Ascending aorta (tissue), 2 donors: ENCODE measurements around the gene DHRS11. TPM values are rescaled to one million over a fixed set of nuclear protein-coding genes. Genes with fewer than 3 reads are reported as not detected.
A peak's percentile ranks its signal among the peaks of the same experiment; 100 is the strongest.
"Not testable (repeated sequence)": the region's sequence is repeated elsewhere in the genome, so short reads cannot be mapped to it uniquely, and the experiment has no call there.

ENCODE experiments used
- DNase-seq, 2 donors: peaks; one replicate each; pipeline ENCODE4 v3.0.0-alpha.2; 2019; ENCODE audit warnings: low spot score in 2 of 2
- H3K27ac ChIP-seq, 2 donors: fragments of 200-600 bp; sonication (generic); one replicate each; pipeline ENCODE4 v1.5.1; 2016 to 2017; ENCODE audit warnings: mild to moderate bottlenecking in 1 of 2
- H3K27me3 ChIP-seq: fragments of 200-600 bp; sonication (generic); one replicate; pipeline ENCODE4 v1.5.1; 2017
- H3K36me3 ChIP-seq, 2 donors: fragments of 200-600 bp; sonication (generic); one replicate each; pipeline ENCODE4 v1.5.1; 2016
- H3K4me1 ChIP-seq, 2 donors: fragments of 200-600 bp; sonication (generic); one replicate each; pipeline ENCODE4 v1.5.1; 2016 to 2017; ENCODE audit warnings: mild to moderate bottlenecking in 1 of 2
- H3K4me3 ChIP-seq, 2 donors: fragments of 200-600 bp; sonication (generic); one replicate each; pipeline ENCODE4 v1.5.1; 2016 to 2017; ENCODE audit warnings: mild to moderate bottlenecking in 1 of 2
- H3K9me3 ChIP-seq, 2 donors: fragments of 200-600 bp; sonication (generic); one replicate each; pipeline ENCODE4 v1.5.1; 2016
- intact Hi-C: fragments of 100-400 bp; cut with DNase I; formaldehyde crosslinking; loops from one replicate; pipeline ENCODE4 v1.15.1; 2023
- total RNA-seq: library from RNA; depleted of rRNA; stranded (reverse); fragments of >200 nt; gene quantifications from one replicate; pipeline ENCODE4 v1.1.0, GENCODE V29; 2016
- TF ChIP-seq, protein P1 (sequence below), 3 experiments: fragments of 200-600 bp in 2 of 3; fragments of 450-650 bp in 1 of 3; sonication (generic) in 2 of 3; IDR thresholded peaks; one replicate each; pipeline ENCODE4 v1.5.1; 2016 to 2019; ENCODE audit warnings: antibody characterized with exemption in 3 of 3, mild to moderate bottlenecking in 1 of 3, moderate library complexity in 1 of 3

Gene DHRS11
- total RNA-seq, 1 donor from 2014 or later = 11.8 TPM

DNA sequence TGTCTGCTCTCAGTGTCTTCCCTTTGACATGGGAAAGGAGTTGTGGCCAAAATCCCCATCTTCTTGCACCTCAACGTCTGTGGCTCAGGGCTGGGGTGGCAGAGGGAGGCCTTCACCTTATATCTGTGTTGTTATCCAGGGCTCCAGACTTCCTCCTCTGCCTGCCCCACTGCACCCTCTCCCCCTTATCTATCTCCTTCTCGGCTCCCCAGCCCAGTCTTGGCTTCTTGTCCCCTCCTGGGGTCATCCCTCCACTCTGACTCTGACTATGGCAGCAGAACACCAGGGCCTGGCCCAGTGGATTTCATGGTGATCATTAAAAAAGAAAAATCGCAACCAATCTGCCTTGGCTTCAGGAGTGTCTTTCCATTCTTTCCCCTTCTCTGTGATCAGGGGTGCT, 8.8 kb downstream of the DHRS11 start:
- Histone ChIP-seq H3K4me3 (peak overlapping the region; percentile 73 to 95), H3K9me3 (no peaks in the 10 kb centered on the region), H3K36me3 (no peaks in the 10 kb centered on the region), H3K27me3 (no peaks in the 10 kb centered on the region), H3K27ac (peak overlapping the region; percentile 87), H3K4me1 (peaks cover 3 to 20% of the 10 kb centered on the region in 2 donors)
- no peak for DNase-seq
- TF ChIP-seq, protein P1, sequence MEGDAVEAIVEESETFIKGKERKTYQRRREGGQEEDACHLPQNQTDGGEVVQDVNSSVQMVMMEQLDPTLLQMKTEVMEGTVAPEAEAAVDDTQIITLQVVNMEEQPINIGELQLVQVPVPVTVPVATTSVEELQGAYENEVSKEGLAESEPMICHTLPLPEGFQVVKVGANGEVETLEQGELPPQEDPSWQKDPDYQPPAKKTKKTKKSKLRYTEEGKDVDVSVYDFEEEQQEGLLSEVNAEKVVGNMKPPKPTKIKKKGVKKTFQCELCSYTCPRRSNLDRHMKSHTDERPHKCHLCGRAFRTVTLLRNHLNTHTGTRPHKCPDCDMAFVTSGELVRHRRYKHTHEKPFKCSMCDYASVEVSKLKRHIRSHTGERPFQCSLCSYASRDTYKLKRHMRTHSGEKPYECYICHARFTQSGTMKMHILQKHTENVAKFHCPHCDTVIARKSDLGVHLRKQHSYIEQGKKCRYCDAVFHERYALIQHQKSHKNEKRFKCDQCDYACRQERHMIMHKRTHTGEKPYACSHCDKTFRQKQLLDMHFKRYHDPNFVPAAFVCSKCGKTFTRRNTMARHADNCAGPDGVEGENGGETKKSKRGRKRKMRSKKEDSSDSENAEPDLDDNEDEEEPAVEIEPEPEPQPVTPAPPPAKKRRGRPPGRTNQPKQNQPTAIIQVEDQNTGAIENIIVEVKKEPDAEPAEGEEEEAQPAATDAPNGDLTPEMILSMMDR (IDR thresholded peaks at IDR 0.05) = no peak
- intact Hi-C loops = loop anchor here (2.0 to 5.0 kb wide), 4 partner anchors 66 to 1007 kb away; partner anchors contain the start of genes AATF, ACACA, MYO19 and PIGW

DNA sequence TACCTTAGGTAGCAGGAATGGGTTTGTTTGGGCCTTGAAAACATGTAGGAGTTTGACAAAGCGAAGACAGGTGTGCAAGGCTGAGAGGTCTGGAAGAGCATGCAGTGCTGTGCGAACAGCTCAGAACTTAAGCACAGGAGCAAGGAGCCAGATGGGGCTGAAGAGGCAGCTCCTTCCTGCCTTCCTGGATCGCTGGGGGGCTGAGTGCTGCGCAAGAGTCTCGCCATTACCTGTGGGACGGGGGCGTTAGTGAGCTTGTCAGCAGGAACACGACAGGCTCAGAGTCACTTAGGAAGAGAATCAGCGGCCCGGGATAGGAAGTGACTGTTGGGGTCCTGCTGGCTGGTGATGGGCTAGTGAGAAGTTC, 9.2 kb downstream of the DHRS11 start:
- TF ChIP-seq, protein P1 (IDR thresholded peaks at IDR 0.05) = peak in 2 of 3 experiments; percentile 4 to 7
- peak overlapping the region; percentile 87 for H3K27ac ChIP-seq
- intact Hi-C loops = loop anchor here (1.0 to 5.0 kb wide), 7 partner anchors 10 to 1006 kb away; partner anchors contain the start of genes AATF, ACACA, DHRS11 and GGNBP2
- H3K4me1 ChIP-seq = peaks cover 3 to 20% of the 10 kb centered on the region in 2 donors
- no peaks in the 10 kb centered on the region for H3K9me3 ChIP-seq
- H3K4me3 ChIP-seq = peak overlapping the region; percentile 73 to 95
- H3K27me3 ChIP-seq = no peaks in the 10 kb centered on the region
- no peaks in the 10 kb centered on the region for H3K36me3 ChIP-seq
- no peak for DNase-seq

DNA sequence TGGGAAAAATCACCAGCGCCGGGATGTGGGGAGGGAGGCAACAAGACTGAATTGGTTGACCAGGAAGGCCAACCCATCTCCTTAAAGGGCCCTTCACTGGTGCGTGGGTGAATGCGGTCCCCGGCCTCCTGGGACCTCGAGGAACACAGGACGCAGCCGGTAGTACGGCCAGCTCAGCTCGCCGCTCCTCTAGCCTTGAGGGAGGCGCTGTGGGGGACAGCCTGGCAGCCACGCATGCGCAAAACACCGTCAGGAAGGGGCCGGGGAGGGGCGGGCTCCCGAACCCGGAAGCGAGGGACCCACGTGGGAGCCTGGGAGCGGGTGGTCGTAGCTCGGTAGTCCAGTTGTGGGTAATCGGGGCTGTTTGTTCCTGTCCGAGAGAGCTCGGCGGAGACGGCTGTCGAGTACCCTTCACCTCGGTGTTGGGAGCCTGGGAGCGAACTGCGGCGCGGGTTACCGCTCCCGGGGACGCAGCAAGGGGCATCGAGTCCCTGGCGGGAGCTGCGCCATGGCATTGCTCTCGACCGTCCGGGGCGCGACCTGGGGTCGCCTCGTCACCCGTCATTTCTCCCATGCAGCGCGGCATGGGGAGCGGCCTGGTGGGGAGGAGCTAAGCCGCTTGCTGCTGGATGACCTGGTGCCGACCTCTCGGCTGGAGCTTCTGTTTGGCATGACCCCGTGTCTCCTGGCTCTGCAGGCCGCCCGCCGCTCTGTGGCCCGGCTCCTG, 9.8 kb downstream of the DHRS11 start, which contains the start of gene MRM1:
Gene MRM1 (plus strand): TSS at position 281 of the 727 bp plus-strand sequence. CDS start 228 bp downstream, at position 509.
- Histone ChIP-seq H3K9me3 (no peaks in the 10 kb centered on the region), H3K4me3 (peak within 1 kb of the TSS; percentile 73 to 95), H3K27ac (peak within 1 kb of the TSS; percentile 87), H3K36me3 (no peaks in the 10 kb centered on the region), H3K4me1 (peaks cover 3 to 20% of the 10 kb centered on the region in 2 donors), H3K27me3 (no peaks in the 10 kb centered on the region)
- TF ChIP-seq, protein P1 (IDR thresholded peaks at IDR 0.05) = peak in 1 of 3 experiments; percentile 2
- peak; percentile 71 to 96 for DNase-seq
- intact Hi-C loops = loop anchor here (1.0 to 5.0 kb wide), 8 partner anchors 10 to 1006 kb away; partner anchors contain the start of genes AATF, ACACA, DHRS11 and GGNBP2

DNA sequence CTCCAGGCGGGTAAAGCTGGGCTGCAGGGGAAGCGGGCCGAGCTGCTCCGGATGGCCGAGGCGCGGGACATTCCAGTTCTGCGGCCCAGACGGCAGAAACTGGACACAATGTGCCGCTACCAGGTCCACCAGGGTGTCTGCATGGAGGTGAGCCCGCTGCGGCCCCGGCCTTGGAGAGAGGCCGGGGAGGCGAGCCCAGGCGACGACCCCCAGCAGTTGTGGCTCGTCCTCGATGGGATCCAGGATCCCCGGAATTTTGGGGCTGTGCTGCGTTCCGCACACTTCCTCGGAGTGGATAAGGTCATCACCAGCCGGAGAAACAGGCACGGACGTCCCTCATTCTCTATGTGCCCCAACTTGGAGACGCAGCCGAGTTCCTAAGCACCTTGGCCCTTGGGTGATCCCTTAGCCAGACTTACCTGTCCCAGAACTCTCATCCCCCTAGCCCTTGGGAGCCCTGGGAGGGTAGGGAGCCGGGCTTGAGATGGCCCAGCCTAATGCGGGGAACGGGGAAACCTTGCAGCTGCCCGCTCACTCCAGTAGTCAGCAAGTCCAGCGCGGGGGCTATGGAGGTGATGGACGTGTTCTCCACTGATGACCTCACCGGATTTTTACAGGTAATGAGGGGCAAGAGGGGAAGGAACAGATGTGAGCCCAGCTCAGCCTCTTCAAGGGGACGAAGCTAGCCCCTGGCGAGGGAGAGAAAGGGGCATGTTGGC, 10.5 kb downstream of the DHRS11 start:
- Histone ChIP-seq H3K36me3 (no peaks in the 10 kb centered on the region), H3K27me3 (no peaks in the 10 kb centered on the region), H3K9me3 (no peaks in the 10 kb centered on the region), H3K4me1 (peaks cover 3 to 20% of the 10 kb centered on the region in 2 donors), H3K4me3 (peak overlapping the region; percentile 73 to 95), H3K27ac (peak overlapping the region; percentile 87)
- intact Hi-C loops = loop anchor here (2.0 to 5.0 kb wide), 4 partner anchors 345 to 1005 kb away; partner anchors contain the start of genes AATF, ACACA, SYNRG and TADA2A
- TF ChIP-seq, protein P1 (IDR thresholded peaks at IDR 0.05) = no peak
- no peak for DNase-seq

DNA sequence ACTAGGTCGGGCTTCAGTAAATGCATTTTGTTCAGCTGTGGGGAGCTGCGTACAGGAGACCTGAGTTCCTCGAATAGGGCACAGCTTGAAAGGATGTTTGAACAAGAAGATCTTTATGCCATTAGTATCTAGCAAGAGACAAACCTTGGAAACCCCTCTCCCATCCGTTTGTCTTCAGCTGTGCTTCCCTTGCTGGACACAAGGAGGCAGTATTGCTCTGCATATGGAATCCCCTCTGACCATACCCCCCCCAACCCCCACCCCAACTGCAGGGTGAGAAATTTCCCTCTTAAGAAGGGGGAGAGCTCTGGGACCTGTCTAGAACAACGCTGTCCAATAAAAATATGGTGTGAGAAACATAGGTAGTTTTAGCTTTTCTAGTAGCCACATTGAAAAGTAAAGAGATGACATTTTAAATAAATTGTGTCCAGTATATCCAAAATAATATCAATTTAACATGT, 11.3 kb downstream of the DHRS11 start:
- H3K9me3 ChIP-seq = no peaks in the 10 kb centered on the region
- H3K36me3 ChIP-seq = no peaks in the 10 kb centered on the region
- H3K27ac ChIP-seq = no peak overlapping the region
- H3K4me1 ChIP-seq = peaks cover 3 to 20% of the 10 kb centered on the region in 2 donors
- H3K4me3 ChIP-seq = peak overlapping the region; percentile 73 to 95
- TF ChIP-seq, protein P1 (IDR thresholded peaks at IDR 0.05) = peak; percentile 33 to 81 (median 77)
- DNase-seq = peak in 1 of 2 donors; percentile 80
- intact Hi-C loops = loop anchor here (2.0 to 5.0 kb wide), 4 partner anchors 344 to 1004 kb away; partner anchors contain the start of genes AATF, ACACA, SYNRG and TADA2A
- no peaks in the 10 kb centered on the region for H3K27me3 ChIP-seq

DNA sequence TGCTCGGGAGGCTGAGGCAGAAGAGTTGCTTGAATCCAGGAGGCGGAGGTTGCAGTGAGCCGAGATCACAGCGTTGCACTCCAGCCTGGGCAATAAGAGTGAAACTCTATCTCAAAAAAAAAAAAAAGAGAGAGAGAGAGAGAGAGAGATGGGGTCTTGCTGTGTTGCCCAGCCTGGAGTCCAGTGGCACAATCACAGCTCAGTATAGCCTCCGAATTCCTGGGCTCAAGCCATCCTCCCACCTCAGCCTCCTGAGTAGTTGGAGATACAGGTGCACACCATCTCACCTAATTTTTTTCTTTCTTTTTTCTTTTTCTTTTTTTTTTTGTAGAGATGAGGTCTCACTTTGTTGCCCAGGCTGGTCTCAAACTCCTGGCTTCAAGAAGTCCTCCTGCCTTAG, 13.3 kb downstream of the DHRS11 start:
- H3K36me3 ChIP-seq, intact Hi-C loops, DNase-seq, H3K27ac ChIP-seq, H3K27me3 ChIP-seq, H3K4me3 ChIP-seq, H3K9me3 ChIP-seq: not testable (repeated sequence)
- peaks cover 3 to 23% of the 10 kb centered on the region in 2 donors for H3K4me1 ChIP-seq
